CD4-positive, alpha-beta T cell (primary cell): ENCODE measurements around the gene CTIF. TPM values are rescaled to one million over a fixed set of nuclear protein-coding genes. Genes with fewer than 3 reads are reported as not detected.

Experiments
- ATAC-seq: fragments of 200-7000 bp; cut with Tn5 transposase; one replicate; pipeline ENCODE4 v1.10.0; 2022; ENCODE audit warnings: mild to moderate bottlenecking; ENCODE audit not compliant: poor library complexity
- CTCF ChIA-PET: fragments of 350-600 bp; sonication (Branson Sonifier 250); formaldehyde crosslinking; loops from one replicate; lab custom pipeline; 2021; ENCODE audit warnings: antibody characterized with exemption, inconsistent platforms; lab: Charles Lee
- POLR2A ChIA-PET: fragments of 350-600 bp; sonication (Branson Sonifier 250); formaldehyde crosslinking; loops from one replicate; lab custom pipeline; 2021; ENCODE audit warnings: antibody characterized with exemption, inconsistent platforms; lab: Charles Lee
- DNase-seq, 14 experiments: peaks; one replicate each; pipeline ENCODE4 v3.0.0-alpha.2; 2013 to 2020; ENCODE audit warnings: mixed read lengths in 2 of 14
- H3K27ac ChIP-seq, 2 donors: one replicate each; pipeline versions ENCODE4 v1.5.1 to v1.7.0; 2013; ENCODE audit warnings: low read length in 2 of 2, low read depth in 1 of 2, mild to moderate bottlenecking in 1 of 2
- H3K27me3 ChIP-seq, 2 experiments: 1 replicate in 1 of 2; 2 replicates in 1 of 2; pipeline versions ENCODE4 v1.6.1 to v1.7.0; 2013; ENCODE audit warnings: low read length in 2 of 2, control low read depth in 1 of 2, mild to moderate bottlenecking in 1 of 2, moderate library complexity in 1 of 2; ENCODE audit not compliant: insufficient read depth in 2 of 2, control insufficient read depth in 1 of 2
- H3K36me3 ChIP-seq: one replicate; pipeline ENCODE4 v1.6.1; 2013; ENCODE audit warnings: low read length, control low read depth; ENCODE audit not compliant: insufficient read depth
- H3K4me1 ChIP-seq: one replicate; pipeline ENCODE4 v1.6.1; 2013; ENCODE audit warnings: low read length, control low read depth; ENCODE audit not compliant: insufficient read depth
- H3K4me3 ChIP-seq: one replicate; pipeline ENCODE4 v1.5.1; 2013; ENCODE audit warnings: mild to moderate bottlenecking, low read length, moderate library complexity
- H3K9me3 ChIP-seq, 2 experiments: 1 replicate in 1 of 2; 2 replicates in 1 of 2; pipeline versions ENCODE4 v1.6.1 to v1.7.0; 2013; ENCODE audit warnings: low read length in 2 of 2, mild to moderate bottlenecking in 2 of 2, control low read depth in 1 of 2, moderate library complexity in 1 of 2; ENCODE audit not compliant: control insufficient read depth in 1 of 2, insufficient read depth in 1 of 2
- H3K27ac Mint-ChIP-seq: one replicate; pipeline ENCODE4 v1.8.0; 2020; ENCODE audit warnings: mixed read lengths
- H3K27me3 Mint-ChIP-seq: one replicate; pipeline ENCODE4 v1.8.0; 2021; ENCODE audit warnings: mixed read lengths
- H3K36me3 Mint-ChIP-seq: one replicate; pipeline ENCODE4 v1.8.0; 2021; ENCODE audit warnings: low read depth, mixed read lengths
- H3K4me1 Mint-ChIP-seq: one replicate; pipeline ENCODE4 v1.8.0; 2021; ENCODE audit warnings: low read depth, mixed read lengths
- H3K4me3 Mint-ChIP-seq: one replicate; pipeline ENCODE4 v1.8.0; 2020; ENCODE audit warnings: mild to moderate bottlenecking, mixed read lengths
- H3K9me3 Mint-ChIP-seq: one replicate; pipeline ENCODE4 v1.8.0; 2020; ENCODE audit warnings: mixed read lengths
- intact Hi-C, 2 experiments: fragments of 100-400 bp; cut with DNase I in 1 of 2; cut with micrococcal nuclease in 1 of 2; formaldehyde crosslinking; loops; one replicate each; pipeline versions ENCODE4 v1.15.1 to v1.9.0; 2023 to 2025; cut with DNase I, micrococcal nuclease
- total RNA-seq, 174 experiments: library from RNA in 2 of 174; stranded (reverse) in 2 of 174; gene quantifications; one replicate each; pipeline ENCODE4 v1.2.3 and lab custom pipeline; 2021 to 2026
- TF ChIP-seq, protein P1 (sequence below): fragments of 200-600 bp; IDR thresholded peaks from one replicate; pipeline ENCODE4 v1.8.0; 2022; ENCODE audit warnings: antibody characterized with exemption, mild to moderate bottlenecking

The CTIF gene
- total RNA-seq, 2 experiments from 2014 or later: 1.1 to 2.9 TPM

DNA sequence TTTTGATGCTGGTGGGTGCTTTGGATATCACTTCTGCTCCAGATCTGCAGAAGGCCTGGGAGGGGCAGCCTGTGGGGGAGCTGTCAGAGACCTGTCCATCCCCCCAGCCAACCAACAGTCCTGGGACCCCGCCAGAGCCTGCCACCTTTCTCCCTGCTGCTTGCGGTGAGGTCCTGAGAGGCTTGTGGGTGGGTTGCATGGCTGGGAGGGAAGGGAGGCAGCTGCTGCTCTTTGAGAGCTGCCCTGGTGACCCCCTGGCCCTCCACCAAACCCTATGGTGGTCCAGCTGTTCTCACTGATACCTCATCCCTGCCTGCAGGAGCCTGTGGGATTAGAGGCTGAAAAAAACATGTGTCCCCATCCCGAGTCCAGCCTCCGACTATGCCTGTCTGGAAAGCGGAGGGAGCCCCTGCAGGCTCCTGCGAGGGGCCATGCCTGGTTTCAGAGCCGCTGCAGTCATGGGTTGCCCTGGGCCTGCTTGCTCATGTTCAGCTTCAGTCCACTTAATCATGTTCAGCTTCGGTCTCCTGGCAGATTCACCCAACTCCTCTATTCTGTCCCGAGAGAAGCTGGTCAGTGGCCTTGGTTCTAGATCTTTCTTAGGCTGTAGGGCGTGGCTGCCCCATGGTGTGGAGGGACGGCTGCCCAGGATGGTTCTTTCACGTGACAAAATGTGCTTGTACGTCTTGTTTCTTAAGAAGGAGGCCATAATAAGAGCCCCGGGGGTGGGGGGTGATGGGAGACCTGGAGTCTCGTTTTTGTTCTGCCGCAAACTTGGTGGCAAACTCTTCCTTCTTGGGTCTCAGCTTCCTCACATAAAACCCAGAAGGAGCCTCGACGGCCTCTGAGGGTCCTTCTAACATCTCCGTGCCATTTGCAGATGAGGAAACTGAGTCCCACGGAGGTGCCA lies 98.5 kb downstream of the CTIF start:
- POLR2A ChIA-PET: no interaction called here
- no peak for ATAC-seq

GRCh38 chr18:48638451-48638850 lies 99.6 kb downstream of the CTIF start:
- ChIA-PET POLR2A (no interaction called here), CTCF (no interaction called here)
- Histone ChIP-seq H3K9me3 (no peaks in the 10 kb centered on the region), H3K4me3 (no peak overlapping the region), H3K27ac (no peak overlapping the region), H3K36me3 (no peaks in the 10 kb centered on the region), H3K27me3 (no peaks in the 10 kb centered on the region), H3K4me1 (no peaks in the 10 kb centered on the region)
- ATAC-seq (no peak), DNase-seq (no peak)
- no peaks in the 10 kb centered on the region for H3K4me1 Mint-ChIP-seq
- TF ChIP-seq, protein P1, sequence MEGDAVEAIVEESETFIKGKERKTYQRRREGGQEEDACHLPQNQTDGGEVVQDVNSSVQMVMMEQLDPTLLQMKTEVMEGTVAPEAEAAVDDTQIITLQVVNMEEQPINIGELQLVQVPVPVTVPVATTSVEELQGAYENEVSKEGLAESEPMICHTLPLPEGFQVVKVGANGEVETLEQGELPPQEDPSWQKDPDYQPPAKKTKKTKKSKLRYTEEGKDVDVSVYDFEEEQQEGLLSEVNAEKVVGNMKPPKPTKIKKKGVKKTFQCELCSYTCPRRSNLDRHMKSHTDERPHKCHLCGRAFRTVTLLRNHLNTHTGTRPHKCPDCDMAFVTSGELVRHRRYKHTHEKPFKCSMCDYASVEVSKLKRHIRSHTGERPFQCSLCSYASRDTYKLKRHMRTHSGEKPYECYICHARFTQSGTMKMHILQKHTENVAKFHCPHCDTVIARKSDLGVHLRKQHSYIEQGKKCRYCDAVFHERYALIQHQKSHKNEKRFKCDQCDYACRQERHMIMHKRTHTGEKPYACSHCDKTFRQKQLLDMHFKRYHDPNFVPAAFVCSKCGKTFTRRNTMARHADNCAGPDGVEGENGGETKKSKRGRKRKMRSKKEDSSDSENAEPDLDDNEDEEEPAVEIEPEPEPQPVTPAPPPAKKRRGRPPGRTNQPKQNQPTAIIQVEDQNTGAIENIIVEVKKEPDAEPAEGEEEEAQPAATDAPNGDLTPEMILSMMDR: no peak
- no peak overlapping the region for H3K4me3 Mint-ChIP-seq
- intact Hi-C loops: no loop called here
- H3K27ac Mint-ChIP-seq: no peak overlapping the region
- H3K9me3 Mint-ChIP-seq: no peaks in the 10 kb centered on the region
- peaks cover 5% of the 10 kb centered on the region for H3K27me3 Mint-ChIP-seq
- H3K36me3 Mint-ChIP-seq: no peaks in the 10 kb centered on the region

More for the DNA sequence above, 98.5 kb downstream of the CTIF start:
- Histone ChIP-seq H3K4me3 (no peak overlapping the region), H3K9me3 (no peaks in the 10 kb centered on the region), H3K4me1 (no peaks in the 10 kb centered on the region), H3K36me3 (no peaks in the 10 kb centered on the region), H3K27me3 (no peaks in the 10 kb centered on the region), H3K27ac (no peak overlapping the region)
- intact Hi-C loops: no loop called here
- Mint-ChIP-seq H3K9me3 (no peaks in the 10 kb centered on the region), H3K4me3 (no peak overlapping the region), H3K27me3 (peaks cover 5% of the 10 kb centered on the region), H3K36me3 (no peaks in the 10 kb centered on the region), H3K27ac (no peak overlapping the region), H3K4me1 (no peaks in the 10 kb centered on the region)
- TF ChIP-seq, protein P1: no peak
- CTCF ChIA-PET: no interaction called here
- DNase-seq: no peak

DNA sequence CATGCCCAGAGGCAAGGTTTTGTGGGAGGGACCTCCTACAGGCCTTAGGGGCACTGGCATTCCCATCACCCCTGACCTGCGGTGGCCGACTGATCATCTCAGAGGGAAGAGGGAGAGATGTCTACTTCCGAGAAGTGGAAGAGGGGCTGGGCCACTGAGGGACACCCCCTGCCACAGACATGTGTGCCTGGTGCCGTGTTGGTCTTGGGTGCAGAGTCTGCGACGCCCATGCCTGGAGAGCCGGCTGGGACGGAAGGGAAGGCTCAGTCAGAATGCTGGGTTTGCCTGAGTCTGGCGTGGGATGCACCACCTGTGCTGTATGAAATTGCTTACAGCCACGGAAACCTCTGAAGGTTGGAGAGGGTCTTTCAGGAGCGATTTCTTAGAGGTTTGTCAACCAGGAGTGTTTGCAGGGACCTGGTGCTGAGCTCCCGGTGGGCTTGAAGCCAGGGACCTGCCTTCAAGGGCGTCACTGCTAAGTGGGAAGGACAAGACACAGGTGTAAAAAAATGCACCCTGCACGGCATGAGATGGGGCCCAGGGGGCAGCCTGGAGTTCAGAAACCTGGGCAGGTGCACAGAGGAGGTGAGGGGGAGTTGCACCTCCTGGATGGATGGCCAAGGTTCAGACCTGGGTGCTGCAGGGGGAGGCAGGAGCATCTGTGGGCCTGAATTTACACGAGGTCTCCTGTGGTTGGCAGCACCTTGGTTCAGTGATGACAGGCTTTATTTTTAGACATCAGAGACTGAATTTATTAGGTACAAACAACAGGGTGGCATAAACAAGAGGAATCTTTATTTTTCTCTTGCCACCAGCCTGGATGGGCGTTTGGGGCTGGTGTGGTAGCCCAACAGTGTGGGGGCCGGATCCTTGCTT lies 100.3 kb downstream of the CTIF start:
- Histone ChIP-seq H3K9me3 (no peaks in the 10 kb centered on the region), H3K27ac (no peak overlapping the region), H3K27me3 (no peaks in the 10 kb centered on the region), H3K36me3 (no peaks in the 10 kb centered on the region), H3K4me1 (no peaks in the 10 kb centered on the region), H3K4me3 (no peak overlapping the region)
- CTCF ChIA-PET: no interaction called here
- no peaks in the 10 kb centered on the region for H3K4me1 Mint-ChIP-seq
- TF ChIP-seq, protein P1: no peak
- POLR2A ChIA-PET: no interaction called here
- no peak for DNase-seq
- ATAC-seq: no peak
- intact Hi-C loops: no loop called here
- H3K27ac Mint-ChIP-seq: no peak overlapping the region
- no peaks in the 10 kb centered on the region for H3K9me3 Mint-ChIP-seq
- H3K4me3 Mint-ChIP-seq: no peak overlapping the region
- H3K27me3 Mint-ChIP-seq: peaks cover under 1% of the 10 kb centered on the region
- no peaks in the 10 kb centered on the region for H3K36me3 Mint-ChIP-seq
